Measurements from ENCODE around the gene GNG7.
"Not testable (repeated sequence)": the region's sequence is repeated elsewhere in the genome, so short reads cannot be mapped to it uniquely, and the experiment has no call there.

DNA sequence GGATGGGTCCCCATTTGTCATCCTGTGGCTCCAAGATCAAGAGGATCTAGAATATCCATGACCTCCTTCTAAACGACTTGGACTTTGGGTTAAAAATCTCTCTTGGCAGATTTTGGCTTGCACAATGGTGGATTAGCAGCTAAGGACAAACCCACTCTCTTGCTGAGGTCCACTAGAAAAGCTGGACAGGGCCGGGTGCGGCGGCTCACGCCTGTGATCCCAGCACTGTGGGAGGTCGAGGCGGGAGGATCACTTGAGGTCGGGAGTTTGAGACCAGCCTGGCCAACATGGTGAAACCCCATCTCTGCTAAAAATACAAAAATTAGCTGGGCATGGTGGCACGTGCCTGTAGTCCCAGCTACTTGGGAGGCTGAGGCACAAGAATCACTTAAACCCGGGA, 172.6 kb downstream of the GNG7 start:
- TF ChIP-seq, protein P1, sequence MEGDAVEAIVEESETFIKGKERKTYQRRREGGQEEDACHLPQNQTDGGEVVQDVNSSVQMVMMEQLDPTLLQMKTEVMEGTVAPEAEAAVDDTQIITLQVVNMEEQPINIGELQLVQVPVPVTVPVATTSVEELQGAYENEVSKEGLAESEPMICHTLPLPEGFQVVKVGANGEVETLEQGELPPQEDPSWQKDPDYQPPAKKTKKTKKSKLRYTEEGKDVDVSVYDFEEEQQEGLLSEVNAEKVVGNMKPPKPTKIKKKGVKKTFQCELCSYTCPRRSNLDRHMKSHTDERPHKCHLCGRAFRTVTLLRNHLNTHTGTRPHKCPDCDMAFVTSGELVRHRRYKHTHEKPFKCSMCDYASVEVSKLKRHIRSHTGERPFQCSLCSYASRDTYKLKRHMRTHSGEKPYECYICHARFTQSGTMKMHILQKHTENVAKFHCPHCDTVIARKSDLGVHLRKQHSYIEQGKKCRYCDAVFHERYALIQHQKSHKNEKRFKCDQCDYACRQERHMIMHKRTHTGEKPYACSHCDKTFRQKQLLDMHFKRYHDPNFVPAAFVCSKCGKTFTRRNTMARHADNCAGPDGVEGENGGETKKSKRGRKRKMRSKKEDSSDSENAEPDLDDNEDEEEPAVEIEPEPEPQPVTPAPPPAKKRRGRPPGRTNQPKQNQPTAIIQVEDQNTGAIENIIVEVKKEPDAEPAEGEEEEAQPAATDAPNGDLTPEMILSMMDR (IDR thresholded peaks at IDR 0.05): not testable (repeated sequence)
- not testable (repeated sequence) for TF ChIP-seq EP300 (IDR thresholded peaks at IDR 0.05)
